A172 (cell line): Measurements from ENCODE around the gene GAA. TPM values are rescaled to one million over a fixed set of nuclear protein-coding genes. Genes with fewer than 3 reads are reported as not detected.

ENCODE experiments used
- DNase-seq: peaks from one replicate; pipeline ENCODE4 v3.0.0-alpha.2; 2015; ENCODE audit warnings: low spot score
- total RNA-seq: library from RNA; depleted of rRNA; stranded (reverse); fragments of >200 nt; shearing (Covaris generic); gene quantifications from 2 replicates; pipeline ENCODE4 v1.2.3, GENCODE V29; 2014

Gene GAA
- total RNA-seq, 1 experiment from 2014 or later: 81.7 TPM

GRCh38 chr17:80104321-80104955 lies 3.1 kb downstream of the GAA start:
- DNase-seq: peak; percentile 93

GRCh38 chr17:80104956-80105375 lies 3.6 kb downstream of the GAA start:
- DNase-seq: no peak

- DNase-seq: no peak
Measured at GRCh38 chr17:80105762-80106161, 4.4 kb downstream of the GAA start.

GRCh38 chr17:80106176-80106575 lies 4.8 kb downstream of the GAA start:
- DNase-seq: no peak

- DNase-seq: no peak
Measured at GRCh38 chr17:80106751-80107150, 5.4 kb downstream of the GAA start.

GRCh38 chr17:80107231-80108021 lies 6.0 kb downstream of the GAA start:
- no peak for DNase-seq

GRCh38 chr17:80108036-80108971 lies 6.9 kb downstream of the GAA start:
- no peak for DNase-seq

- no peak for DNase-seq
Measured at GRCh38 chr17:80109066-80109660, 7.8 kb downstream of the GAA start.

- no peak for DNase-seq
Measured at GRCh38 chr17:80109713-80110446, 8.5 kb downstream of the GAA start.

GRCh38 chr17:80110447-80110812 lies 9.0 kb downstream of the GAA start:
- DNase-seq: no peak

GRCh38 chr17:80110927-80111701 lies 9.7 kb downstream of the GAA start:
- no peak for DNase-seq

- no peak for DNase-seq
Measured at GRCh38 chr17:80111702-80112470, 10.5 kb downstream of the GAA start.

GRCh38 chr17:80112471-80113032 lies 11.2 kb downstream of the GAA start:
- no peak for DNase-seq

- no peak for DNase-seq
Measured at GRCh38 chr17:80113033-80113484, 11.7 kb downstream of the GAA start.

GRCh38 chr17:80114758-80115157 lies 13.4 kb downstream of the GAA start:
- DNase-seq: no peak

GRCh38 chr17:80115159-80115558 lies 13.8 kb downstream of the GAA start:
- no peak for DNase-seq

- no peak for DNase-seq
Measured at GRCh38 chr17:80116276-80116920, 15.0 kb downstream of the GAA start.

- DNase-seq: no peak
Measured at GRCh38 chr17:80116921-80117380, 15.6 kb downstream of the GAA start.
